Measurements from ENCODE around the gene ADAM22. TPM values are rescaled to one million over a fixed set of nuclear protein-coding genes. Genes with fewer than 3 reads are reported as not detected.

The ADAM22 gene
- total RNA-seq, 2 donors from 2014 or later: 0.29 to 1.9 TPM

GRCh38 chr7:88115258-88115796 is 181.3 kb downstream of the ADAM22 start:
- Mint-ChIP-seq H3K4me1 (ENCODE audit: low read depth in 2 of 2) (no peaks in the 10 kb centered on the region), H3K4me3 (no peak overlapping the region), H3K27ac (no peak overlapping the region), H3K36me3 (no peaks in the 10 kb centered on the region), H3K9me3 (no peaks in the 10 kb centered on the region), H3K27me3 (no peaks in the 10 kb centered on the region)
- ATAC-seq: no peak
- no peak for DNase-seq (ENCODE audit: low spot score)

- Mint-ChIP-seq H3K4me1 (ENCODE audit: low read depth in 2 of 2) (no peaks in the 10 kb centered on the region), H3K9me3 (no peaks in the 10 kb centered on the region), H3K27ac (no peak overlapping the region), H3K4me3 (no peak overlapping the region), H3K36me3 (no peaks in the 10 kb centered on the region), H3K27me3 (no peaks in the 10 kb centered on the region)
- DNase-seq (ENCODE audit: low spot score) (no peak), ATAC-seq (no peak)
These were observed 181.8 kb downstream of the ADAM22 start for GRCh38 chr7:88115816-88116215.

- Mint-ChIP-seq H3K27me3 (no peaks in the 10 kb centered on the region), H3K4me1 (ENCODE audit: low read depth in 2 of 2) (no peaks in the 10 kb centered on the region), H3K4me3 (no peak overlapping the region), H3K9me3 (no peaks in the 10 kb centered on the region), H3K36me3 (no peaks in the 10 kb centered on the region), H3K27ac (no peak overlapping the region)
- ATAC-seq (no peak), DNase-seq (ENCODE audit: low spot score) (no peak)
These were observed 182.3 kb downstream of the ADAM22 start for GRCh38 chr7:88116235-88116795.

GRCh38 chr7:88117325-88117724 is 183.3 kb downstream of the ADAM22 start:
- H3K27me3 Mint-ChIP-seq: no peaks in the 10 kb centered on the region
- H3K9me3 Mint-ChIP-seq: no peaks in the 10 kb centered on the region

GRCh38 chr7:88121335-88121734 is 187.3 kb downstream of the ADAM22 start:
- no peak overlapping the region for H3K27ac Mint-ChIP-seq
- no peaks in the 10 kb centered on the region for H3K36me3 Mint-ChIP-seq
- no peak for ATAC-seq
- H3K4me1 Mint-ChIP-seq (ENCODE audit: low read depth in 2 of 2): no peaks in the 10 kb centered on the region
- no peaks in the 10 kb centered on the region for H3K27me3 Mint-ChIP-seq
- DNase-seq (ENCODE audit: low spot score): no peak
- no peaks in the 10 kb centered on the region for H3K9me3 Mint-ChIP-seq
- no peak overlapping the region for H3K4me3 Mint-ChIP-seq

More at GRCh38 chr7:88117325-88117724, 183.3 kb downstream of the ADAM22 start:
- no peak for DNase-seq (ENCODE audit: low spot score)
- ATAC-seq: no peak
- H3K36me3 Mint-ChIP-seq: no peaks in the 10 kb centered on the region
- no peak overlapping the region for H3K27ac Mint-ChIP-seq
- H3K4me3 Mint-ChIP-seq: no peak overlapping the region
- H3K4me1 Mint-ChIP-seq (ENCODE audit: low read depth in 2 of 2): no peaks in the 10 kb centered on the region

- ATAC-seq: no peak
- H3K27ac Mint-ChIP-seq: no peak overlapping the region
- H3K4me1 Mint-ChIP-seq (ENCODE audit: low read depth in 2 of 2): no peaks in the 10 kb centered on the region
These were observed 193.7 kb downstream of the ADAM22 start for GRCh38 chr7:88127637-88128290.

GRCh38 chr7:88132725-88133124 is 198.7 kb downstream of the ADAM22 start:
- DNase-seq (ENCODE audit: low spot score) (no peak), ATAC-seq (no peak)
- H3K4me1 Mint-ChIP-seq (ENCODE audit: low read depth in 2 of 2): no peaks in the 10 kb centered on the region
- H3K4me3 Mint-ChIP-seq: no peak overlapping the region
- no peaks in the 10 kb centered on the region for H3K36me3 Mint-ChIP-seq
- H3K27me3 Mint-ChIP-seq: no peaks in the 10 kb centered on the region
- no peaks in the 10 kb centered on the region for H3K9me3 Mint-ChIP-seq
- H3K27ac Mint-ChIP-seq: no peak overlapping the region

More at GRCh38 chr7:88127637-88128290, 193.7 kb downstream of the ADAM22 start:
- H3K36me3 Mint-ChIP-seq: no peaks in the 10 kb centered on the region
- no peak overlapping the region for H3K4me3 Mint-ChIP-seq
- DNase-seq (ENCODE audit: low spot score): no peak
- H3K27me3 Mint-ChIP-seq: no peaks in the 10 kb centered on the region
- H3K9me3 Mint-ChIP-seq: no peaks in the 10 kb centered on the region

GRCh38 chr7:88140947-88141346 is 206.9 kb downstream of the ADAM22 start:
- no peak for DNase-seq (ENCODE audit: low spot score)
- ATAC-seq: no peak
- no peaks in the 10 kb centered on the region for H3K27me3 Mint-ChIP-seq

GRCh38 chr7:88141479-88141878 is 207.4 kb downstream of the ADAM22 start:
- Mint-ChIP-seq H3K9me3 (no peaks in the 10 kb centered on the region), H3K4me3 (no peak overlapping the region), H3K27ac (no peak overlapping the region), H3K27me3 (no peaks in the 10 kb centered on the region), H3K36me3 (no peaks in the 10 kb centered on the region), H3K4me1 (ENCODE audit: low read depth in 2 of 2) (no peaks in the 10 kb centered on the region)
- DNase-seq (ENCODE audit: low spot score) (no peak), ATAC-seq (no peak)

More at GRCh38 chr7:88140947-88141346, 206.9 kb downstream of the ADAM22 start:
- Mint-ChIP-seq H3K4me3 (no peak overlapping the region), H3K36me3 (no peaks in the 10 kb centered on the region), H3K4me1 (ENCODE audit: low read depth in 2 of 2) (no peaks in the 10 kb centered on the region), H3K27ac (no peak overlapping the region), H3K9me3 (no peaks in the 10 kb centered on the region)

GRCh38 chr7:88141953-88142352 is 207.9 kb downstream of the ADAM22 start:
- no peak overlapping the region for H3K27ac Mint-ChIP-seq
- ATAC-seq (no peak), DNase-seq (ENCODE audit: low spot score) (no peak)
- H3K36me3 Mint-ChIP-seq: no peaks in the 10 kb centered on the region
- no peaks in the 10 kb centered on the region for H3K9me3 Mint-ChIP-seq
- no peaks in the 10 kb centered on the region for H3K27me3 Mint-ChIP-seq
- no peak overlapping the region for H3K4me3 Mint-ChIP-seq
- H3K4me1 Mint-ChIP-seq (ENCODE audit: low read depth in 2 of 2): no peaks in the 10 kb centered on the region

GRCh38 chr7:88146616-88147015 is 212.6 kb downstream of the ADAM22 start:
- no peak for DNase-seq (ENCODE audit: low spot score)
- H3K27me3 Mint-ChIP-seq: no peaks in the 10 kb centered on the region
- H3K36me3 Mint-ChIP-seq: no peaks in the 10 kb centered on the region
- H3K4me1 Mint-ChIP-seq (ENCODE audit: low read depth in 2 of 2): no peaks in the 10 kb centered on the region
- H3K27ac Mint-ChIP-seq: no peak overlapping the region
- H3K9me3 Mint-ChIP-seq: no peaks in the 10 kb centered on the region
- no peak overlapping the region for H3K4me3 Mint-ChIP-seq
- no peak for ATAC-seq

- H3K36me3 Mint-ChIP-seq: no peaks in the 10 kb centered on the region
These were observed 213.3 kb downstream of the ADAM22 start for GRCh38 chr7:88147341-88147740.

GRCh38 chr7:88147949-88148348 is 213.9 kb downstream of the ADAM22 start:
- no peaks in the 10 kb centered on the region for H3K9me3 Mint-ChIP-seq
- no peaks in the 10 kb centered on the region for H3K36me3 Mint-ChIP-seq
- H3K27me3 Mint-ChIP-seq: no peaks in the 10 kb centered on the region
- no peaks in the 10 kb centered on the region for H3K4me1 Mint-ChIP-seq (ENCODE audit: low read depth in 2 of 2)
- no peak overlapping the region for H3K4me3 Mint-ChIP-seq
- H3K27ac Mint-ChIP-seq: no peak overlapping the region
- ATAC-seq (no peak), DNase-seq (ENCODE audit: low spot score) (no peak)

More at GRCh38 chr7:88147341-88147740, 213.3 kb downstream of the ADAM22 start:
- Mint-ChIP-seq H3K27me3 (no peaks in the 10 kb centered on the region), H3K4me3 (no peak overlapping the region), H3K9me3 (no peaks in the 10 kb centered on the region), H3K27ac (no peak overlapping the region), H3K4me1 (ENCODE audit: low read depth in 2 of 2) (no peaks in the 10 kb centered on the region)
- no peak for ATAC-seq
- DNase-seq (ENCODE audit: low spot score): no peak

- ATAC-seq (no peak), DNase-seq (ENCODE audit: low spot score) (no peak)
- Mint-ChIP-seq H3K4me1 (ENCODE audit: low read depth in 2 of 2) (no peaks in the 10 kb centered on the region), H3K9me3 (no peaks in the 10 kb centered on the region), H3K4me3 (no peak overlapping the region), H3K27ac (no peak overlapping the region), H3K27me3 (no peaks in the 10 kb centered on the region), H3K36me3 (peaks cover 4% of the 10 kb centered on the region)
These were observed 216.0 kb downstream of the ADAM22 start for GRCh38 chr7:88150033-88150432.

All from natural killer cell treated with Interleukin-12 subunit alpha and Interleukin-12 subunit beta and Interleukin-15 and Interleukin-18, amount 100 ng/mL, for 72 hours (primary cell).